Measurements from ENCODE around the gene SUCLG2.

DNA sequence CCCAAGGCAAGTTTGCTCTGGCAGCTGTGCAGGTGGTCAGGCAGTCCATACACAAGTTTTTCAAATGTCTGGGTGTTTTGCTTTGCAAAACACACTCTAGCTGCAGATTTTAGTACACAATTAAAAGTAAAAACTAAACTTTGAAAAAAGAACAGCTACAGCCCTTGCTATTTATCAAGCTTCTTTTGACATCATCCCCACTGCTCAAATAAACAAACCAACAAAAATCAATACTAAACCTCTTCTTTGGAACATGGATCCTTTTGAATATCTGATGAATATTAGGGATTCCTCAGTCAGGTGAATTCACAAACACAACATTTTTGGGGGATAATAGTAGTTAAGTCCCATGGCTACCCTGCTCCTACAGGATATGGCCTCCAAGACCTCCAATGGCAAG lies 249.2 kb downstream of the SUCLG2 start:
- TF ChIP-seq POLR2AphosphoS5 (IDR thresholded peaks at IDR 0.05; ENCODE audit: low read depth, low read length) (no peak), TAF1 (IDR thresholded peaks at IDR 0.05; ENCODE audit: borderline replicate concordance, low read depth, low read length) (no peak)

Measured in GM12892 (cell line).